Lung (tissue), 12 donors: ENCODE results near the gene WDR86. TPM values are rescaled to one million over a fixed set of nuclear protein-coding genes. Genes with fewer than 3 reads are reported as not detected.

ENCODE experiments used
- ATAC-seq: fragments of 200-7000 bp; cut with Tn5 transposase; one replicate; pipeline ENCODE4 v1.9.1; 2020; ENCODE audit warnings: moderate number of reproducible peaks; ENCODE audit not compliant: insufficient read depth, low FRiP score
- DNase-seq, 3 donors: peaks; one replicate each; pipeline ENCODE4 v3.0.0-alpha.2; 2013 to 2017
- H3K27ac ChIP-seq, 2 donors: one replicate each; pipeline ENCODE4 v1.5.1; 2013; ENCODE audit warnings: mild to moderate bottlenecking in 2 of 2, moderate library complexity in 2 of 2, control low read depth in 1 of 2, inconsistent platforms in 1 of 2, low read depth in 1 of 2, low read length in 1 of 2
- H3K27me3 ChIP-seq, 3 donors: one replicate each; pipeline ENCODE4 v1.5.1; 2013; ENCODE audit warnings: low read length in 2 of 3; ENCODE audit not compliant: control insufficient read depth in 3 of 3, insufficient read depth in 3 of 3
- H3K36me3 ChIP-seq, 4 donors: one replicate each; pipeline ENCODE4 v1.5.1; 2013; ENCODE audit warnings: low read length in 4 of 4, mild to moderate bottlenecking in 1 of 4, moderate library complexity in 1 of 4; ENCODE audit not compliant: control insufficient read depth in 4 of 4, insufficient read depth in 4 of 4
- H3K4me1 ChIP-seq, 5 donors: one replicate each; pipeline ENCODE4 v1.5.1; 2013; ENCODE audit warnings: low read length in 5 of 5, mild to moderate bottlenecking in 2 of 5, moderate library complexity in 1 of 5; ENCODE audit not compliant: control insufficient read depth in 5 of 5, insufficient read depth in 5 of 5
- H3K4me3 ChIP-seq: one replicate; pipeline ENCODE4 v1.5.1; 2013; ENCODE audit warnings: mild to moderate bottlenecking, control low read depth, moderate library complexity
- H3K9ac ChIP-seq, 2 donors: one replicate each; pipeline ENCODE4 v1.5.1; 2013; ENCODE audit warnings: low read length in 2 of 2, control low read depth in 1 of 2; ENCODE audit not compliant: insufficient read depth in 1 of 2
- H3K9me3 ChIP-seq, 4 donors: one replicate each; pipeline ENCODE4 v1.5.1; 2013; ENCODE audit warnings: low read length in 3 of 4, mild to moderate bottlenecking in 1 of 4, moderate library complexity in 1 of 4; ENCODE audit not compliant: control insufficient read depth in 4 of 4, insufficient read depth in 3 of 4
- CTCF ChIP-seq: IDR thresholded peaks from 2 replicates; pipeline ENCODE4 v1.5.1; 2012; ENCODE audit warnings: mild to moderate bottlenecking; ENCODE audit errors: control extremely low read depth, extremely low read depth
- WGBS, 2 donors: extraction: QIAGEN DNeasy Blood & Tissue Kit; methylation state at CpG; one replicate each; pipeline ENCODE4 v1.1.7; 2013; 5-methylcytosine and 5-hydroxymethylcytosine counted together
- polyA plus RNA-seq, 2 donors: library from polyadenylated mRNA; stranded (reverse); fragments of 200-250 nt; gene quantifications; one replicate each; pipeline ENCODE4 v1.2.1, GENCODE V29; 2013
- total RNA-seq, 2 donors: library from RNA; depleted of rRNA in 1 of 2; stranded (reverse); fragments of >200 nt in 1 of 2; gene quantifications; one replicate each; pipeline ENCODE4 v1.2.1, GENCODE V29; 2014 to 2021
- donor health status: control.
- donor health status: control.
- donor health status: Bipolar disorder and iron deficiency.
- donor health status: healthy.
- donor health status: DM: yes; HTN: yes; CAD: no.

The WDR86 gene
- total and polyA plus RNA-seq, 4 donors = 0.81 to 19.7 (median 2.4) TPM

- Histone ChIP-seq H3K9ac (no peak overlapping the region), H3K4me3 (no peak overlapping the region), H3K9me3 (no peaks in the 10 kb centered on the region), H3K36me3 (peaks cover 0 to 3% (median under 1%) of the 10 kb centered on the region in 4 donors), H3K27ac (peak overlapping the region in 1 of 2 donors; percentile 66), H3K27me3 (no peaks in the 10 kb centered on the region), H3K4me1 (peaks cover 0 to 12% (median 3%) of the 10 kb centered on the region in 5 donors)
- TF ChIP-seq CTCF = no peak
- 46 to 55% methylated on average over 7 of the region's 7 CpGs for WGBS, 2 donors
- ATAC-seq (no peak), DNase-seq (peak in 1 of 3 donors; percentile 14)
Observed at GRCh38 chr7:151339651-151340382, 70.0 kb downstream of the WDR86 start.

- no peak for TF ChIP-seq CTCF
- no peak overlapping the region for H3K4me3 ChIP-seq
- no peaks in the 10 kb centered on the region for H3K27me3 ChIP-seq
- H3K4me1 ChIP-seq = peaks cover 0 to 12% (median 3%) of the 10 kb centered on the region in 5 donors
- H3K27ac ChIP-seq = no peak overlapping the region
- H3K9ac ChIP-seq = no peak overlapping the region
- H3K9me3 ChIP-seq = no peaks in the 10 kb centered on the region
- ATAC-seq (no peak), DNase-seq (no peak)
- H3K36me3 ChIP-seq = peaks cover 0 to 3% (median under 1%) of the 10 kb centered on the region in 4 donors
- 96% methylated on average over 3 of the region's 3 CpGs for WGBS, 2 donors
Observed at GRCh38 chr7:151338809-151339208, 71.0 kb downstream of the WDR86 start.

GRCh38 chr7:151337346-151337745 is 72.5 kb downstream of the WDR86 start:
- 93 to 98% methylated on average over 2 of the region's 2 CpGs for WGBS, 2 donors
- Histone ChIP-seq H3K36me3 (no peaks in the 10 kb centered on the region), H3K4me3 (no peak overlapping the region), H3K9me3 (no peaks in the 10 kb centered on the region), H3K27me3 (no peaks in the 10 kb centered on the region), H3K27ac (no peak overlapping the region), H3K9ac (no peak overlapping the region), H3K4me1 (peaks cover 0 to 2% (median 0%) of the 10 kb centered on the region in 5 donors)
- DNase-seq = no peak
- ATAC-seq = no peak
- TF ChIP-seq CTCF = no peak
